ENCODE measurements around the gene CASP9. TPM values are rescaled to one million over a fixed set of nuclear protein-coding genes. Genes with fewer than 3 reads are reported as not detected.

Gene CASP9
- total and polyA plus RNA-seq, 10 of the 15 experiments (the other 5 are each of a cell fraction or from before 2014, with no cell fraction given), result 2.7 to 14.6 (median 7.6) TPM

- TF ChIP-seq, protein P1, sequence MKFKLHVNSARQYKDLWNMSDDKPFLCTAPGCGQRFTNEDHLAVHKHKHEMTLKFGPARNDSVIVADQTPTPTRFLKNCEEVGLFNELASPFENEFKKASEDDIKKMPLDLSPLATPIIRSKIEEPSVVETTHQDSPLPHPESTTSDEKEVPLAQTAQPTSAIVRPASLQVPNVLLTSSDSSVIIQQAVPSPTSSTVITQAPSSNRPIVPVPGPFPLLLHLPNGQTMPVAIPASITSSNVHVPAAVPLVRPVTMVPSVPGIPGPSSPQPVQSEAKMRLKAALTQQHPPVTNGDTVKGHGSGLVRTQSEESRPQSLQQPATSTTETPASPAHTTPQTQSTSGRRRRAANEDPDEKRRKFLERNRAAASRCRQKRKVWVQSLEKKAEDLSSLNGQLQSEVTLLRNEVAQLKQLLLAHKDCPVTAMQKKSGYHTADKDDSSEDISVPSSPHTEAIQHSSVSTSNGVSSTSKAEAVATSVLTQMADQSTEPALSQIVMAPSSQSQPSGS (IDR thresholded peaks at IDR 0.05; ENCODE audit: low read length), result no peak
- TF ChIP-seq MYB (IDR thresholded peaks at IDR 0.05; ENCODE audit: borderline replicate concordance, low read depth, low read length) (no peak), SP1 (IDR thresholded peaks at IDR 0.05; ENCODE audit: low read depth, low read length) (peak; percentile 70), CREB1 (IDR thresholded peaks at IDR 0.05; ENCODE audit: low read depth) (peak; percentile 68), IKZF2 (IDR thresholded peaks at IDR 0.05) (peak; percentile 73 to 74), RELA (IDR thresholded peaks at IDR 0.05; ENCODE audit: borderline replicate concordance, partially characterized antibody) (peak; percentile 80), CHD2 (IDR thresholded peaks at IDR 0.05; ENCODE audit: borderline replicate concordance, low read depth, low read length) (peak; percentile 59; the same call in 1 of the 2 replicates), EGR1 (IDR thresholded peaks at IDR 0.05; ENCODE audit: borderline replicate concordance in 1 of 2, low read depth in 2 of 2, low read length in 2 of 2) (peak; percentile 5 to 44; a peak in 2 of 3 replicates), POLR2AphosphoS2 (IDR thresholded peaks at IDR 0.05; ENCODE audit: low read depth, low read length) (0 out of 2 replicates have a peak, but pooled peaks have one; percentile 56), SMAD5 (IDR thresholded peaks at IDR 0.05; ENCODE audit: low read depth) (0 out of 2 replicates have a peak, but pooled peaks have one; percentile 52), ZNF24 (IDR thresholded peaks at IDR 0.05) (no peak), POLR2AphosphoS5 (IDR thresholded peaks at IDR 0.05; ENCODE audit: low read length) (peak; percentile 75; the same call in 1 of the 2 replicates), POU2F2 (IDR thresholded peaks at IDR 0.05; ENCODE audit: borderline replicate concordance, low read depth, low read length) (peak; percentile 54; the same call in 2 of the 3 replicates), ZNF207 (IDR thresholded peaks at IDR 0.05; ENCODE audit: borderline replicate concordance) (peak; percentile 70), DPF2 (IDR thresholded peaks at IDR 0.05) (peak; percentile 76; the same call in 1 of the 2 replicates), CREM (IDR thresholded peaks at IDR 0.05; ENCODE audit: low read depth) (peak; percentile 49; the same call in 1 of the 2 replicates), RAD51 (IDR thresholded peaks at IDR 0.05) (peak; percentile 99), MYC (IDR thresholded peaks at IDR 0.05; ENCODE audit: insufficient read depth, insufficient read length, insufficient replicate concordance, low read length, severe bottlenecking) (no peak), KDM1A (IDR thresholded peaks at IDR 0.05; ENCODE audit: borderline replicate concordance) (no peak)
- TF ChIP-seq, protein P2, sequence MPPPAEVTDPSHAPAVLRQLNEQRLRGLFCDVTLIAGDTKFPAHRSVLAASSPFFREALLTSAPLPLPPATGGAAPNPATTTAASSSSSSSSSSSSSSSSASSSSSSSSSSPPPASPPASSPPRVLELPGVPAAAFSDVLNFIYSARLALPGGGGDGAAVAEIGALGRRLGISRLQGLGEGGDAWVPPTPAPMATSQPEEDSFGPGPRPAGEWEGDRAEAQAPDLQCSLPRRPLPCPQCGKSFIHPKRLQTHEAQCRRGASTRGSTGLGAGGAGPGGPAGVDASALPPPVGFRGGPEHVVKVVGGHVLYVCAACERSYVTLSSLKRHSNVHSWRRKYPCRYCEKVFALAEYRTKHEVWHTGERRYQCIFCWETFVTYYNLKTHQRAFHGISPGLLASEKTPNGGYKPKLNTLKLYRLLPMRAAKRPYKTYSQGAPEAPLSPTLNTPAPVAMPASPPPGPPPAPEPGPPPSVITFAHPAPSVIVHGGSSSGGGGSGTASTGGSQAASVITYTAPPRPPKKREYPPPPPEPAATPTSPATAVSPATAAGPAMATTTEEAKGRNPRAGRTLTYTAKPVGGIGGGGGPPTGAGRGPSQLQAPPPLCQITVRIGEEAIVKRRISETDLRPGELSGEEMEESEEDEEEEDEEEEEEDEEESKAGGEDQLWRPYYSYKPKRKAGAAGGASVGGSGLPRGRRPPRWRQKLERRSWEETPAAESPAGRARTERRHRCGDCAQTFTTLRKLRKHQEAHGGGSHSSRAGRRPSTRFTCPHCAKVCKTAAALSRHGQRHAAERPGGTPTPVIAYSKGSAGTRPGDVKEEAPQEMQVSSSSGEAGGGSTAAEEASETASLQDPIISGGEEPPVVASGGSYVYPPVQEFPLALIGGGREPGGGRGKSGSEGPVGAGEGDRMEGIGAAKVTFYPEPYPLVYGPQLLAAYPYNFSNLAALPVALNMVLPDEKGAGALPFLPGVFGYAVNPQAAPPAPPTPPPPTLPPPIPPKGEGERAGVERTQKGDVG (CRISPR knock-in tag; IDR thresholded peaks at IDR 0.05), result peak; percentile 85; the same call in 1 of the 2 replicates
- TF ChIP-seq, protein P3, sequence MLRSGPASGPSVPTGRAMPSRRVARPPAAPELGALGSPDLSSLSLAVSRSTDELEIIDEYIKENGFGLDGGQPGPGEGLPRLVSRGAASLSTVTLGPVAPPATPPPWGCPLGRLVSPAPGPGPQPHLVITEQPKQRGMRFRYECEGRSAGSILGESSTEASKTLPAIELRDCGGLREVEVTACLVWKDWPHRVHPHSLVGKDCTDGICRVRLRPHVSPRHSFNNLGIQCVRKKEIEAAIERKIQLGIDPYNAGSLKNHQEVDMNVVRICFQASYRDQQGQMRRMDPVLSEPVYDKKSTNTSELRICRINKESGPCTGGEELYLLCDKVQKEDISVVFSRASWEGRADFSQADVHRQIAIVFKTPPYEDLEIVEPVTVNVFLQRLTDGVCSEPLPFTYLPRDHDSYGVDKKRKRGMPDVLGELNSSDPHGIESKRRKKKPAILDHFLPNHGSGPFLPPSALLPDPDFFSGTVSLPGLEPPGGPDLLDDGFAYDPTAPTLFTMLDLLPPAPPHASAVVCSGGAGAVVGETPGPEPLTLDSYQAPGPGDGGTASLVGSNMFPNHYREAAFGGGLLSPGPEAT (IDR thresholded peaks at IDR 0.05; ENCODE audit: low read depth), result peak; percentile 93
These were observed 2.7 kb upstream of the CASP9 start, which contains the start of gene DNAJC16 (continued) for GRCh38 chr1:15526490-15527339.

Measured in GM12878 (cell line).